HUDEP-2 (cell line): ENCODE data around the gene PDE6B.
"Not testable (repeated sequence)": the region's sequence is repeated elsewhere in the genome, so short reads cannot be mapped to it uniquely, and the experiment has no call there.

ENCODE experiments used
- DNase-seq, 76 experiments: peaks; one replicate each; lab custom pipeline; 2025; ENCODE audit not compliant: unreplicated experiment in 76 of 76; lab: John Stamatoyannopoulos, UW

Gene PDE6B

GRCh38 chr4:699816-700580 is 74.6 kb downstream of the PDE6B start:
- DNase-seq = no peak

- DNase-seq = no peak
Measured at GRCh38 chr4:700587-701264, 75.4 kb downstream of the PDE6B start.

GRCh38 chr4:702618-703048 is 77.3 kb downstream of the PDE6B start:
- peak in 63 of 76 experiments; percentile 1 to 77 (median 54) for DNase-seq

- DNase-seq = no peak
Measured at GRCh38 chr4:703336-704197, 78.2 kb downstream of the PDE6B start.

- DNase-seq = no peak
Measured at GRCh38 chr4:704198-704891, 79.0 kb downstream of the PDE6B start.

- no peak for DNase-seq
Measured at GRCh38 chr4:704971-705277, 79.6 kb downstream of the PDE6B start.

- DNase-seq = peak in 74 of 76 experiments; percentile 32 to 98 (median 94)
Measured at GRCh38 chr4:705278-706082, 80.1 kb downstream of the PDE6B start, which contains the start of gene PCGF3. Gene PCGF3 (plus strand): TSS chr4:705832. CDS start chr4:733681, 27,849 bp downstream.

GRCh38 chr4:706083-706633 is 80.8 kb downstream of the PDE6B start:
- not testable (repeated sequence) for DNase-seq

GRCh38 chr4:706834-707598 is 81.6 kb downstream of the PDE6B start:
- no peak for DNase-seq

- DNase-seq = no peak
Measured at GRCh38 chr4:707929-708630, 82.7 kb downstream of the PDE6B start.

GRCh38 chr4:708631-708933 is 83.2 kb downstream of the PDE6B start:
- no peak for DNase-seq

GRCh38 chr4:709348-709747 is 84.0 kb downstream of the PDE6B start:
- no peak for DNase-seq

GRCh38 chr4:710116-710515 is 84.7 kb downstream of the PDE6B start:
- no peak for DNase-seq

- DNase-seq = no peak
Measured at GRCh38 chr4:710916-711315, 85.5 kb downstream of the PDE6B start.

- DNase-seq = no peak
Measured at GRCh38 chr4:712093-712492, 86.7 kb downstream of the PDE6B start.

- DNase-seq = no peak
Measured at GRCh38 chr4:712916-713632, 87.7 kb downstream of the PDE6B start.

GRCh38 chr4:714087-714486 is 88.7 kb downstream of the PDE6B start:
- no peak for DNase-seq
